Activated B cell treated with CpG ODN at 0.5 μM for 24 hours (primary cell): ENCODE results near the gene ATG14. TPM values are rescaled to one million over a fixed set of nuclear protein-coding genes. Genes with fewer than 3 reads are reported as not detected.

Experiments used
- ATAC-seq: fragments of 200-7000 bp; cut with Tn5 transposase; one replicate; pipeline ENCODE4 v1.10.0; 2021; ENCODE audit warnings: low read depth, mild to moderate bottlenecking, moderate library complexity
- CTCF ChIA-PET: fragments of 350-600 bp; sonication (Branson Sonifier 250); formaldehyde crosslinking; loops from one replicate; lab custom pipeline; 2021; ENCODE audit warnings: antibody characterized with exemption; lab: Charles Lee
- POLR2A ChIA-PET: fragments of 350-600 bp; sonication (Branson Sonifier 250); formaldehyde crosslinking; loops from one replicate; lab custom pipeline; 2021; ENCODE audit warnings: antibody characterized with exemption; lab: Charles Lee
- DNase-seq: peaks from one replicate; pipeline ENCODE4 v3.0.0; 2022
- H3K27ac Mint-ChIP-seq: one replicate; pipeline ENCODE4 v1.8.0; 2020; ENCODE audit warnings: mixed read lengths
- H3K27me3 Mint-ChIP-seq: one replicate; pipeline ENCODE4 v1.8.0; 2021; ENCODE audit warnings: mixed read lengths
- H3K36me3 Mint-ChIP-seq: one replicate; pipeline ENCODE4 v1.8.0; 2021; ENCODE audit warnings: low read depth, mixed read lengths
- H3K4me1 Mint-ChIP-seq: one replicate; pipeline ENCODE4 v1.8.0; 2021; ENCODE audit warnings: mixed read lengths
- H3K4me3 Mint-ChIP-seq: one replicate; pipeline ENCODE4 v1.8.0; 2020; ENCODE audit warnings: mild to moderate bottlenecking, mixed read lengths
- H3K9me3 Mint-ChIP-seq: one replicate; pipeline ENCODE4 v1.8.0; 2020; ENCODE audit warnings: mixed read lengths
- intact Hi-C: fragments of 100-400 bp; cut with micrococcal nuclease; formaldehyde crosslinking; loops from one replicate; pipeline ENCODE4 v1.15.1; 2024
- total RNA-seq: library from RNA; stranded (reverse); gene quantifications from 2 replicates; pipeline ENCODE4 v1.2.3, GENCODE V29; 2022
- TF ChIP-seq, protein P1 (sequence below): fragments of 200-600 bp; IDR thresholded peaks from one replicate; pipeline ENCODE4 v1.8.0; 2022; ENCODE audit warnings: antibody characterized with exemption, mild to moderate bottlenecking

ATG14 gene
- total RNA-seq, 1 donor from 2014 or later = 12.1 TPM

DNA sequence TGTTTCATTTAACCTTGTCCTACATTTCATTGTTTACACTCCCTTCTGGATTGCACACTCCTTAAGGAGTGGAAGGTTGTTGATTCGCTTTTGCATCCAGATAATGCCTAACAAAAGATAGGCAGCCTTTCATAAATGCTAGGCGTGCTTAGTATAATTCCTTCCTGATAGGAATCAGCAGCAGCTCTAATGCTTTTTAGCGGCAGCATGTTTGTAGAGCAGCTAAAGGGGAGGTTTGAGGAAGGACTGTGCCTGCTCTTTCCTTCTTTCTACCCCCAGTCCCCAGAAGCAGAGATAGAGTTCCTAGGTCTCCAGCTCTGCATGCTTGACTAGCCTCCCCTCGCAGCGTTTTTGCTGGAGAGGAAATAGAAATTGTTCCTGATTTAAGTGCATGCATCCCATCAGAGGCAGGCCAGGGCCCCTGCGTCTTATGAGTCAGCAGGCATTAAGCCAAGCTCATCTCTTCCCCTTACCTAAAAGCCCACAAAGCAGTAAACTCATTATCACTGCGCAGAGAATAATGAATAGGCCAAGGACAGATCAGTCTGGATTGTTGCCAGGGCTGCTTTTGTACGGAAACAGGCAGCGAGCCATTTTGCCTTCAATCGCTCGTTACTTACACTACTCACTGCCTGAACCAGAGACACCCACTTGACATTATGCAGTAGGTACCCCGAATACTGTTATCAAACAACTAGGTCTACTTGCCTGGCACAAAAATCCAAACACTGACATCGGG is 42.8 kb upstream of the ATG14 start:
- Mint-ChIP-seq H3K4me3 (no peak overlapping the region), H3K27ac (no peak overlapping the region), H3K36me3 (no peaks in the 10 kb centered on the region), H3K4me1 (no peaks in the 10 kb centered on the region), H3K27me3 (peaks cover 10% of the 10 kb centered on the region), H3K9me3 (no peaks in the 10 kb centered on the region)
- ChIA-PET CTCF (interaction anchor here (0.6 to 0.7 kb wide), 2 partner anchors 8 kb away, joined by 3 to 4 read pairs; no protein-coding TSS in a partner anchor), POLR2A (no interaction called here)
- ATAC-seq = no peak
- intact Hi-C loops = no loop called here
- no peak for DNase-seq
- TF ChIP-seq, protein P1, sequence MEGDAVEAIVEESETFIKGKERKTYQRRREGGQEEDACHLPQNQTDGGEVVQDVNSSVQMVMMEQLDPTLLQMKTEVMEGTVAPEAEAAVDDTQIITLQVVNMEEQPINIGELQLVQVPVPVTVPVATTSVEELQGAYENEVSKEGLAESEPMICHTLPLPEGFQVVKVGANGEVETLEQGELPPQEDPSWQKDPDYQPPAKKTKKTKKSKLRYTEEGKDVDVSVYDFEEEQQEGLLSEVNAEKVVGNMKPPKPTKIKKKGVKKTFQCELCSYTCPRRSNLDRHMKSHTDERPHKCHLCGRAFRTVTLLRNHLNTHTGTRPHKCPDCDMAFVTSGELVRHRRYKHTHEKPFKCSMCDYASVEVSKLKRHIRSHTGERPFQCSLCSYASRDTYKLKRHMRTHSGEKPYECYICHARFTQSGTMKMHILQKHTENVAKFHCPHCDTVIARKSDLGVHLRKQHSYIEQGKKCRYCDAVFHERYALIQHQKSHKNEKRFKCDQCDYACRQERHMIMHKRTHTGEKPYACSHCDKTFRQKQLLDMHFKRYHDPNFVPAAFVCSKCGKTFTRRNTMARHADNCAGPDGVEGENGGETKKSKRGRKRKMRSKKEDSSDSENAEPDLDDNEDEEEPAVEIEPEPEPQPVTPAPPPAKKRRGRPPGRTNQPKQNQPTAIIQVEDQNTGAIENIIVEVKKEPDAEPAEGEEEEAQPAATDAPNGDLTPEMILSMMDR = no peak

DNA sequence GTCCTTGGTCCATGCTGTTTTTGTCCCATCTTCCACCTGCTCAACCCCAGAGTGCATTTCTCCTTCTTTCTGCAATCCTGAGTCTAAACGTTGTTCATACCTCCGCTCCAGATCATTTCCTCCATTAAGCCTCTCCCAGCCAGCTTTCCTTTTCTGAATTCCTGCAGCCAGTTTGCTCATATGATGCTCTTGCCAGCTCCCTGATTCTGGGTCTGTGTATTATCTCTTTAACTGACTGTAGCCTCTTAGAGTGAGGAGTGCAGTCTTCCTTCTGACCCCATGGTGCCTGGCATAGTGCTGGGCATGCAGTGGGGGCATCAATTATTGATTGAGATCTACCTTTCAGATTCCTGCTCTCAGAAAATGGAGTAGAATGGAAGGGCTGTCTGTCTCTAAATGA is 40.3 kb upstream of the ATG14 start:
- Mint-ChIP-seq H3K4me1 (no peaks in the 10 kb centered on the region), H3K4me3 (no peak overlapping the region), H3K36me3 (no peaks in the 10 kb centered on the region), H3K27ac (no peak overlapping the region), H3K27me3 (peaks cover 10% of the 10 kb centered on the region), H3K9me3 (no peaks in the 10 kb centered on the region)
- POLR2A ChIA-PET = no interaction called here
- ATAC-seq (no peak), DNase-seq (no peak)
- intact Hi-C loops = no loop called here
- TF ChIP-seq, protein P1 = no peak
- CTCF ChIA-PET = no interaction called here

DNA sequence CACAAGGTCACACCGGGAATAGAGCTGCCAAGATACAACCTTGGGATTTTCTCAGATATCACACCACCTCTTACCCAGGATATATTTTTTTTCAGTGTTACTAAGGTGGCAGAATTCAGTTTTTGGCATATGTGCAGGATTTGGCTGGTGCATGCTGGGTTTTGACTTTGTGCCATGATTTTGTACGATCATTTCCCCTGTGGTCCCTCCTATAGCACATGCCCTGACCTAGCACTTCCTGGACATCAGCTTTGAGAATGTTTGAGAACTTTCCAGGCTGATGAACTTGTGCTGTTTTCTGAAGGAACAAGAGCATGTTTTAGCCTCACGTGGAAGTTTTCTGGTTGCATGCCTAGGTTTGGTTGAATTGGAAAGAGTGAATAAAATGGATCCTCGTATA is 39.8 kb upstream of the ATG14 start:
- no peak for DNase-seq
- Mint-ChIP-seq H3K4me3 (no peak overlapping the region), H3K27ac (no peak overlapping the region), H3K4me1 (no peaks in the 10 kb centered on the region), H3K36me3 (no peaks in the 10 kb centered on the region), H3K27me3 (peaks cover 10% of the 10 kb centered on the region), H3K9me3 (no peaks in the 10 kb centered on the region)
- ATAC-seq = no peak
- intact Hi-C loops = no loop called here
- TF ChIP-seq, protein P1 = no peak
- POLR2A ChIA-PET = no interaction called here
- CTCF ChIA-PET = no interaction called here

DNA sequence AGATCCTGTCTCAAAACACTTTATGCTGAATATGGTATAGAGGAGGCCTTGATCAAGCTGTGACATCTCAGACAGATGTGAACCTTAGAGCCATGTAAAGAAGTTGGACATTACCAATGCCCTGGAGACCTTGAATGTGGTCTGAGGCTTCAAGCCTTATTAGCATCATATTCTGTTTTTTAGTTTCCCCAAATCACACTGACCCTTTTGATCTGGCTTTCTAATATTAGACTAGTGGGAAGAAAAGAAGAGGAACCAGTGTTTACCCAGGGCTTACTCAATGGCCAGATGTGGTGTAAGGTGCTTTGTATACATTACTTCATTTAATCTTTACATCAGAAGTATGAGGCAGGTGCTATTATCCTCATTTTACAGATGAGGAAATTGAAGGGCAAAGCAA is 39.4 kb upstream of the ATG14 start:
- Mint-ChIP-seq H3K27me3 (peaks cover 10% of the 10 kb centered on the region), H3K4me1 (no peaks in the 10 kb centered on the region), H3K36me3 (no peaks in the 10 kb centered on the region), H3K27ac (no peak overlapping the region), H3K4me3 (no peak overlapping the region), H3K9me3 (no peaks in the 10 kb centered on the region)
- no peak for ATAC-seq
- intact Hi-C loops = no loop called here
- no peak for DNase-seq
- POLR2A ChIA-PET = no interaction called here
- TF ChIP-seq, protein P1 = no peak
- CTCF ChIA-PET = no interaction called here

DNA sequence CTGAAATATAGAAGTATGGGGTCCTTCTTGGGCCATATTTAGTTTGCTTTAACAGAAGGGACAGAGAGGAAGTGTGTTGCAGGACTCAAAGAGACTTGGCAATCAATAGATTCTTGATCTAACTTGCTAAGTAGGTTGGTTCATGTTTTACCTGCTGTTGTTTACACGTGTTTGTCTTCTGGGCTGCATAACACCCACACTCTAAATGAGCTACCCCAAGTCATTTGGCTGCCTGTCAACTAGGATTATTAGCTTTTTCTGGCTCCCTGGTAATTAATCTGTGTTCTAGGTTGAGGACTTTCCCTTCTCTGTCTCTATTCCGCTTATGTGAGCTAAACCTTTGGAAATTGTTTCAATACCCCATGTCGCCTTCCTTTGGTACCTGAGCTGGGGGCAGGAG is 38.9 kb upstream of the ATG14 start:
- CTCF ChIA-PET = no interaction called here
- Mint-ChIP-seq H3K9me3 (no peaks in the 10 kb centered on the region), H3K4me3 (no peak overlapping the region), H3K27ac (no peak overlapping the region), H3K4me1 (no peaks in the 10 kb centered on the region), H3K36me3 (no peaks in the 10 kb centered on the region), H3K27me3 (peaks cover 10% of the 10 kb centered on the region)
- POLR2A ChIA-PET = no interaction called here
- intact Hi-C loops = no loop called here
- ATAC-seq = no peak
- no peak for DNase-seq
- TF ChIP-seq, protein P1 = no peak
